SK-N-SH (cell line): ENCODE results near the gene SLC35A3. TPM values are rescaled to one million over a fixed set of nuclear protein-coding genes. Genes with fewer than 3 reads are reported as not detected.
A peak's percentile ranks its signal among the peaks of the same experiment; 100 is the strongest.
"Not testable (repeated sequence)": the region's sequence is repeated elsewhere in the genome, so short reads cannot be mapped to it uniquely, and the experiment has no call there.

Source experiments
- CTCF ChIA-PET: fragments of 300-600, 350-600 bp; formaldehyde crosslinking; extraction: SDS; loops from one replicate; lab custom pipeline; 2021; lab: Yijun Ruan, JAX
- POLR2A ChIA-PET: fragments of 350-600 bp; sonication (Branson Sonifier 250); formaldehyde crosslinking; extraction: SDS; loops from one replicate; lab custom pipeline; 2020; ENCODE audit warnings: antibody characterized with exemption, inconsistent platforms; lab: Yijun Ruan, JAX
- DNase-seq: peaks from one replicate; pipeline ENCODE4 v3.0.0; 2012
- H2AFZ ChIP-seq: fragments of 200-600 bp; sonication (generic); 2 replicates; pipeline ENCODE4 v1.8.1; 2016; ENCODE audit warnings: antibody characterized with exemption, mild to moderate bottlenecking, low read depth
- H3F3A ChIP-seq: fragments of 200-600 bp; sonication (generic); replicated peaks from 2 replicates; pipeline ENCODE3; 2016; ENCODE audit warnings: antibody characterized with exemption, mild to moderate bottlenecking; ENCODE audit not compliant: insufficient read depth
- H3K27ac ChIP-seq, 2 experiments: fragments of 200-500 bp in 1 of 2; fragments of 200-600 bp in 1 of 2; sonication (Bioruptor generic) in 1 of 2; sonication (generic), shearing (Covaris generic) in 1 of 2; 2 replicates each; pipeline versions ENCODE4 v1.5.1 to v1.6.1; 2014 to 2016; ENCODE audit warnings: low read depth in 2 of 2, inconsistent platforms in 1 of 2, low read length in 1 of 2, mild to moderate bottlenecking in 1 of 2, mixed read lengths in 1 of 2
- H3K27me3 ChIP-seq: fragments of 200-600 bp; sonication (generic), shearing (Covaris generic); 2 replicates; pipeline ENCODE4 v1.6.1; 2016; ENCODE audit warnings: mixed run types; ENCODE audit not compliant: insufficient read depth
- H3K36me3 ChIP-seq, 2 experiments: fragments of 200-500 bp in 1 of 2; fragments of 200-600 bp in 1 of 2; sonication (Bioruptor generic) in 1 of 2; sonication (generic) in 1 of 2; replicated peaks in 1 of 2; 2 replicates each; pipeline versions ENCODE3 to v1.5.1; 2014 to 2016; ENCODE audit warnings: low read length in 1 of 2, mild to moderate bottlenecking in 1 of 2; ENCODE audit not compliant: insufficient read depth in 2 of 2, control insufficient read depth in 1 of 2
- H3K4me1 ChIP-seq, 2 experiments: fragments of 200-500 bp in 1 of 2; fragments of 200-600 bp in 1 of 2; sonication (Bioruptor generic) in 1 of 2; sonication (generic), shearing (Covaris generic) in 1 of 2; 2 replicates each; pipeline versions ENCODE4 v1.5.1 to v1.6.1; 2014 to 2016; ENCODE audit warnings: low read depth in 1 of 2, low read length in 1 of 2, mixed run types in 1 of 2; ENCODE audit not compliant: insufficient read depth in 2 of 2, control insufficient read depth in 1 of 2
- H3K4me2 ChIP-seq: fragments of 200-600 bp; sonication (generic), shearing (Covaris generic); 2 replicates; pipeline ENCODE4 v1.6.1; 2017; ENCODE audit warnings: mixed run types
- H3K4me3 ChIP-seq, 2 experiments: fragments of 200-500 bp in 1 of 2; fragments of 200-600 bp in 1 of 2; sonication (Bioruptor generic) in 1 of 2; sonication (generic), shearing (Covaris generic) in 1 of 2; 2 replicates each; pipeline versions ENCODE4 v1.5.1 to v1.8.1; 2014 to 2016; ENCODE audit warnings: low read depth in 2 of 2, inconsistent platforms in 1 of 2, low read length in 1 of 2, mild to moderate bottlenecking in 1 of 2, mixed read lengths in 1 of 2, moderate library complexity in 1 of 2
- H3K79me2 ChIP-seq: fragments of 200-600 bp; sonication (generic); 2 replicates; pipeline ENCODE4 v1.8.1; 2017; ENCODE audit warnings: mild to moderate bottlenecking; ENCODE audit not compliant: insufficient read depth
- H3K9ac ChIP-seq: fragments of 200-600 bp; sonication (generic); 2 replicates; pipeline ENCODE4 v1.6.1; 2017; ENCODE audit warnings: mixed run types
- H3K9me2 ChIP-seq: fragments of 200-600 bp; sonication (generic); 2 replicates; pipeline ENCODE4 v1.6.1; 2017; ENCODE audit warnings: mixed run types
- H3K9me3 ChIP-seq: fragments of 200-600 bp; sonication (generic); 2 replicates; pipeline ENCODE4 v1.6.1; 2017; ENCODE audit warnings: mixed run types, mild to moderate bottlenecking, moderate library complexity
- H4K20me1 ChIP-seq: fragments of 200-600 bp; sonication (generic); 2 replicates; pipeline ENCODE4 v1.6.1; 2017; ENCODE audit warnings: mild to moderate bottlenecking, mixed run types; ENCODE audit not compliant: insufficient read depth
- CHD2 ChIP-seq: fragments of 150-350 bp; IDR thresholded peaks from 2 replicates; pipeline ENCODE4 v1.6.1; 2018; ENCODE audit warnings: low read length; ENCODE audit not compliant: partially characterized antibody
- CTCF ChIP-seq: fragments of 200-600 bp; sonication (generic); IDR thresholded peaks from 2 replicates; pipeline ENCODE4 v1.6.1; 2017; ENCODE audit warnings: antibody characterized with exemption, mild to moderate bottlenecking, moderate library complexity
- GABPA ChIP-seq: IDR thresholded peaks from 2 replicates; pipeline ENCODE4 v1.4.0; 2012; ENCODE audit warnings: low read depth, mild to moderate bottlenecking
- MAX ChIP-seq: IDR thresholded peaks from 2 replicates; pipeline ENCODE4 v1.4.0; 2012; ENCODE audit warnings: low read depth
- NFIC ChIP-seq: IDR thresholded peaks from 2 replicates; pipeline ENCODE4 v1.4.0; 2012; ENCODE audit warnings: borderline replicate concordance
- PBX3 ChIP-seq: IDR thresholded peaks from 2 replicates; pipeline ENCODE4; 2012
- RAD21 ChIP-seq: IDR thresholded peaks from 2 replicates; pipeline ENCODE4 v1.6.1; 2012; ENCODE audit warnings: mild to moderate bottlenecking, low read length
- RCOR1 ChIP-seq: fragments of 150-350 bp; IDR thresholded peaks from 2 replicates; pipeline ENCODE4 v1.6.1; 2017; ENCODE audit warnings: antibody characterized with exemption, low read length
- RFX5 ChIP-seq: IDR thresholded peaks from 2 replicates; pipeline ENCODE4 v1.6.1; 2012; ENCODE audit warnings: mild to moderate bottlenecking, improper control_type of control experiment, low read length
- TEAD4 ChIP-seq: IDR thresholded peaks from 2 replicates; pipeline ENCODE4 v1.4.0; 2012; ENCODE audit warnings: mild to moderate bottlenecking, borderline replicate concordance; ENCODE audit not compliant: insufficient read depth
- USF1 ChIP-seq: IDR thresholded peaks from 2 replicates; pipeline ENCODE4 v1.4.0; 2012; ENCODE audit warnings: low read depth, borderline replicate concordance
- WGBS: methylation state at CpG from one replicate; pipeline ENCODE4 v1.1.6; 2017; ENCODE audit warnings: low lambda C conversion rate; 5-methylcytosine and 5-hydroxymethylcytosine counted together
- polyA plus RNA-seq, 3 experiments: library from polyadenylated mRNA; depleted of rRNA; stranded (reverse); fragments of >200 nt; gene quantifications; 2 replicates each; pipeline ENCODE4 v1.2.3, GENCODE V29; 2012

The SLC35A3 gene
- polyA plus RNA-seq, 1 of the 3 experiments (the other 2 are of a cell fraction) = 5.7 TPM

- Histone ChIP-seq H3K27ac (peak overlapping the region in 1 of 2 experiments; percentile 13; a peak in 1 of 4 replicates), H3K27me3 (no peaks in the 10 kb centered on the region), H4K20me1 (no peaks in the 10 kb centered on the region), H3K4me3 (no peak overlapping the region), H3K4me2 (no peak overlapping the region), H2AFZ (no peak overlapping the region), H3K79me2 (no peaks in the 10 kb centered on the region), H3K9ac (no peak overlapping the region), H3F3A (peaks cover 6% of the 10 kb centered on the region), H3K4me1 (no peaks in the 10 kb centered on the region), H3K36me3 (no peaks in the 10 kb centered on the region), H3K9me3 (no peaks in the 10 kb centered on the region), H3K9me2 (no peaks in the 10 kb centered on the region)
- no peak for DNase-seq
- ChIA-PET POLR2A (no interaction called here), CTCF (interaction anchor here (1.1 kb wide), 1 partner anchor 10 kb away, joined by 4 read pairs; no protein-coding TSS in a partner anchor)
- TF ChIP-seq RAD21 (no peak), TEAD4 (no peak), RCOR1 (no peak), NFIC (no peak), GABPA (no peak), USF1 (no peak), CHD2 (no peak), RFX5 (no peak)
- 46% methylated on average over 2 of the region's 2 CpGs for WGBS
Measured at GRCh38 chr1:99956755-99957154, 13.0 kb upstream of the SLC35A3 start.

- Histone ChIP-seq H3F3A (peaks cover 11% of the 10 kb centered on the region), H3K9me2 (no peaks in the 10 kb centered on the region), H3K4me1 (no peaks in the 10 kb centered on the region), H2AFZ (no peak overlapping the region), H3K27me3 (no peaks in the 10 kb centered on the region), H3K79me2 (no peaks in the 10 kb centered on the region), H3K9ac (no peak overlapping the region), H3K36me3 (no peaks in the 10 kb centered on the region), H3K4me2 (no peak overlapping the region), H4K20me1 (no peaks in the 10 kb centered on the region), H3K4me3 (no peak overlapping the region), H3K9me3 (no peaks in the 10 kb centered on the region), H3K27ac (no peak overlapping the region)
- no peak for DNase-seq
- TF ChIP-seq USF1 (no peak), PBX3 (no peak), CTCF (no peak), MAX (no peak)
- ChIA-PET CTCF (no interaction called here), POLR2A (no interaction called here)
- 90% methylated on average over 1 of the region's 1 CpG for WGBS
Measured at GRCh38 chr1:99957818-99958217, 12.0 kb upstream of the SLC35A3 start.

- H3K36me3 ChIP-seq = not testable (repeated sequence)
Measured at GRCh38 chr1:99959189-99959705, 10.5 kb upstream of the SLC35A3 start.

GRCh38 chr1:99960260-99960659, 9.5 kb upstream of the SLC35A3 start:
- 90% methylated on average over 5 of the region's 5 CpGs for WGBS
- H3K36me3 ChIP-seq, H3K9me2 ChIP-seq, H3K9me3 ChIP-seq, H4K20me1 ChIP-seq, H2AFZ ChIP-seq, H3K4me3 ChIP-seq, H3K9ac ChIP-seq, H3K79me2 ChIP-seq, POLR2A ChIA-PET, H3K27me3 ChIP-seq, CTCF ChIA-PET, DNase-seq, H3K27ac ChIP-seq, H3K4me2 ChIP-seq, H3K4me1 ChIP-seq: not testable (repeated sequence)
- peaks cover 21% of the 10 kb centered on the region for H3F3A ChIP-seq

More at GRCh38 chr1:99959189-99959705, 10.5 kb upstream of the SLC35A3 start:
- H2AFZ ChIP-seq, H3K4me2 ChIP-seq, H3K79me2 ChIP-seq, H3K9me2 ChIP-seq, H3K4me3 ChIP-seq, H3K9me3 ChIP-seq, H4K20me1 ChIP-seq, DNase-seq, H3K4me1 ChIP-seq, CTCF ChIA-PET, H3K9ac ChIP-seq, H3K27ac ChIP-seq, POLR2A ChIA-PET, H3K27me3 ChIP-seq: not testable (repeated sequence)
- peaks cover 21% of the 10 kb centered on the region for H3F3A ChIP-seq
- WGBS = 78% methylated on average over 7 of the region's 7 CpGs
